Ishikawa (cell line): Measurements from ENCODE around the gene CNTN4.

Experiments
- CEBPB ChIP-seq: IDR thresholded peaks from 2 replicates; pipeline ENCODE4 v1.6.1; 2012
- CREB1 ChIP-seq: IDR thresholded peaks from 2 replicates; pipeline ENCODE4 v1.6.1; 2012; ENCODE audit warnings: low read depth
- EGR1 ChIP-seq: IDR thresholded peaks from 2 replicates; pipeline ENCODE4 v1.6.1; 2012
- EP300 ChIP-seq: IDR thresholded peaks from 2 replicates; pipeline ENCODE4 v1.6.1; 2012; ENCODE audit warnings: borderline replicate concordance
- FOXM1 ChIP-seq: IDR thresholded peaks from 2 replicates; pipeline ENCODE4 v1.6.1; 2012; ENCODE audit warnings: low read depth, borderline replicate concordance
- NFIC ChIP-seq: IDR thresholded peaks from 2 replicates; pipeline ENCODE4 v1.6.1; 2012
- RAD21 ChIP-seq: IDR thresholded peaks from 2 replicates; pipeline ENCODE4 v1.6.1; 2012; ENCODE audit warnings: low read depth
- TAF1 ChIP-seq: IDR thresholded peaks from 2 replicates; pipeline ENCODE4 v1.6.1; 2012; ENCODE audit warnings: low read depth, mild to moderate bottlenecking
- TCF12 ChIP-seq: IDR thresholded peaks from 2 replicates; pipeline ENCODE4 v1.6.1; 2012; ENCODE audit warnings: low read depth
- TEAD4 ChIP-seq: IDR thresholded peaks from 2 replicates; pipeline ENCODE4 v1.6.1; 2012
- YY1 ChIP-seq: IDR thresholded peaks from 2 replicates; pipeline ENCODE4 v1.6.1; 2012; ENCODE audit warnings: low read depth
- ZBTB7A ChIP-seq: IDR thresholded peaks from 2 replicates; pipeline ENCODE4 v1.6.1; 2012; ENCODE audit warnings: low read depth
- TF ChIP-seq, protein P1 (sequence below): IDR thresholded peaks from 2 replicates; pipeline ENCODE4 v1.6.1; 2012
- TF ChIP-seq, protein P2 (sequence below): IDR thresholded peaks from 2 replicates; pipeline ENCODE4 v1.6.1; 2012
- TF ChIP-seq, protein P3 (sequence below): IDR thresholded peaks from 2 replicates; pipeline ENCODE4 v1.6.1; 2012; ENCODE audit warnings: low read depth, mild to moderate bottlenecking

Gene CNTN4

DNA sequence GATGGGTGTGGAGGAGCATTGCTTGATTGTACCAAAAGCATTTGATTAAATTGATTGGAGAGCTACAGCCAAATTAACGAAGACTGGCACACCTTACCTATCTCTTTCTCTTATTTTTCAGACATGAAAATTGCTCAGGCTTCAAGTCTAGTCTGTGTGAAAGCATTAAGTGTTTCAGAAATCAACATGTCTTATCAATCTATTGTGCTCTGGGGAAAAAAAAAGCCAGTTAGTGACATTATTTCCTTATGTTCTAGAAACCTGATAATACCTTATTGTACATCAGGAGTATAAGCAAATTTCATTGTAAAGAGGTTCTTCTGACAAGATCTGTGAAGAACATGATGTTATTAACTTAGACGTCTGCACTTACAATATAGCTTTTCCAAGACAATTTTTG, 546.3 kb downstream of the CNTN4 start:
- TF ChIP-seq, protein P1, sequence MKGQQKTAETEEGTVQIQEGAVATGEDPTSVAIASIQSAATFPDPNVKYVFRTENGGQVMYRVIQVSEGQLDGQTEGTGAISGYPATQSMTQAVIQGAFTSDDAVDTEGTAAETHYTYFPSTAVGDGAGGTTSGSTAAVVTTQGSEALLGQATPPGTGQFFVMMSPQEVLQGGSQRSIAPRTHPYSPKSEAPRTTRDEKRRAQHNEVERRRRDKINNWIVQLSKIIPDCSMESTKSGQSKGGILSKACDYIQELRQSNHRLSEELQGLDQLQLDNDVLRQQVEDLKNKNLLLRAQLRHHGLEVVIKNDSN = no peak
- TF ChIP-seq EP300 (no peak), ZBTB7A (no peak), FOXM1 (no peak), NFIC (no peak), CEBPB (no peak), CREB1 (no peak), TCF12 (no peak)
- TF ChIP-seq, protein P2, sequence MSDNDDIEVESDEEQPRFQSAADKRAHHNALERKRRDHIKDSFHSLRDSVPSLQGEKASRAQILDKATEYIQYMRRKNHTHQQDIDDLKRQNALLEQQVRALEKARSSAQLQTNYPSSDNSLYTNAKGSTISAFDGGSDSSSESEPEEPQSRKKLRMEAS = no peak

DNA sequence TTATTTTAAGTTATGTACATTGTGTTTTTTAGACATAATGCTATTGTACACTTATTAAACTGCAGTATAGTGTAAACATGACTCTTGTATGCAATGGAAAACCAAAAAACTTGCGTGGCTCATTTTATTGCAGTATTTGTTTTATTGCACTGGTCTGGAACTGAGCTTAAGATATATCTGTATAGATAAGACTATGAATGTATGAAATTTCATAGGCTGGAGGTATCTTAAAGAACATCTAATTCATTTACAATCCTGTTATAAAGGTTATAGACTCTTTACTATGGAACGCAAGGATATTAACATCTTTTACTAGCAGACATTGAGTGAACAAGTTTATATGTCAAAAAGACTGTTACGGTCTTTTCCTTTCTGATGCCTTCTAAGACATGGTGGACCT, 552.1 kb downstream of the CNTN4 start:
- no peak for TF ChIP-seq FOXM1
- TF ChIP-seq CEBPB = no peak
- no peak for TF ChIP-seq TCF12
- TF ChIP-seq, protein P1 = no peak
- TF ChIP-seq CREB1 = no peak
- TF ChIP-seq TEAD4 = no peak
- TF ChIP-seq NFIC = no peak
- TF ChIP-seq, protein P3, sequence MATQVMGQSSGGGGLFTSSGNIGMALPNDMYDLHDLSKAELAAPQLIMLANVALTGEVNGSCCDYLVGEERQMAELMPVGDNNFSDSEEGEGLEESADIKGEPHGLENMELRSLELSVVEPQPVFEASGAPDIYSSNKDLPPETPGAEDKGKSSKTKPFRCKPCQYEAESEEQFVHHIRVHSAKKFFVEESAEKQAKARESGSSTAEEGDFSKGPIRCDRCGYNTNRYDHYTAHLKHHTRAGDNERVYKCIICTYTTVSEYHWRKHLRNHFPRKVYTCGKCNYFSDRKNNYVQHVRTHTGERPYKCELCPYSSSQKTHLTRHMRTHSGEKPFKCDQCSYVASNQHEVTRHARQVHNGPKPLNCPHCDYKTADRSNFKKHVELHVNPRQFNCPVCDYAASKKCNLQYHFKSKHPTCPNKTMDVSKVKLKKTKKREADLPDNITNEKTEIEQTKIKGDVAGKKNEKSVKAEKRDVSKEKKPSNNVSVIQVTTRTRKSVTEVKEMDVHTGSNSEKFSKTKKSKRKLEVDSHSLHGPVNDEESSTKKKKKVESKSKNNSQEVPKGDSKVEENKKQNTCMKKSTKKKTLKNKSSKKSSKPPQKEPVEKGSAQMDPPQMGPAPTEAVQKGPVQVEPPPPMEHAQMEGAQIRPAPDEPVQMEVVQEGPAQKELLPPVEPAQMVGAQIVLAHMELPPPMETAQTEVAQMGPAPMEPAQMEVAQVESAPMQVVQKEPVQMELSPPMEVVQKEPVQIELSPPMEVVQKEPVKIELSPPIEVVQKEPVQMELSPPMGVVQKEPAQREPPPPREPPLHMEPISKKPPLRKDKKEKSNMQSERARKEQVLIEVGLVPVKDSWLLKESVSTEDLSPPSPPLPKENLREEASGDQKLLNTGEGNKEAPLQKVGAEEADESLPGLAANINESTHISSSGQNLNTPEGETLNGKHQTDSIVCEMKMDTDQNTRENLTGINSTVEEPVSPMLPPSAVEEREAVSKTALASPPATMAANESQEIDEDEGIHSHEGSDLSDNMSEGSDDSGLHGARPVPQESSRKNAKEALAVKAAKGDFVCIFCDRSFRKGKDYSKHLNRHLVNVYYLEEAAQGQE = no peak
- TF ChIP-seq RAD21 = no peak
- TF ChIP-seq ZBTB7A = no peak
- TF ChIP-seq, protein P2 = no peak
- TF ChIP-seq EP300 = no peak
- no peak for TF ChIP-seq TAF1
- TF ChIP-seq EGR1 = no peak

DNA sequence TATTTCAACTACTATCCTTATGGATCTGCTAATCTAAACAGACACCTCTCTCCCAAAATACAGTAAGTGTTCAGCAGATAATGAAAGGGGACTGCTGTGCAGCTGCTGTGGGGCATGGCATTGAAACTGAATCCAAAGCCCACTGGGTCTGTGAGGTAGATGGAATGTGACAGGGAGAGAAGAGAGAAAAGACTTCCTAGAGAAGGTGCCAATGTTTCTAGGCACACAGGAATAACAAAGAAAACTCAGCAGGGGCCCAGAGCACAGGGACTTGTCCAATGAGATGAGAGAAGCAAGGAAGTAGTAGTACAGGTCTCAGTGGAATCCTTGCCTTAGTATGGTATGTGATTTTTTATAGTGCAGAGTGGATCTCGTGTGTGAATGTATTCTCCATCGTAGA, 553.7 kb downstream of the CNTN4 start:
- TF ChIP-seq, protein P2 = no peak
- TF ChIP-seq TAF1 (no peak), ZBTB7A (no peak), CREB1 (no peak), TCF12 (no peak), CEBPB (no peak), RAD21 (no peak), FOXM1 (no peak), TEAD4 (no peak), EGR1 (no peak), EP300 (no peak), YY1 (no peak), NFIC (no peak)
- TF ChIP-seq, protein P1 = no peak
- TF ChIP-seq, protein P3 = no peak

DNA sequence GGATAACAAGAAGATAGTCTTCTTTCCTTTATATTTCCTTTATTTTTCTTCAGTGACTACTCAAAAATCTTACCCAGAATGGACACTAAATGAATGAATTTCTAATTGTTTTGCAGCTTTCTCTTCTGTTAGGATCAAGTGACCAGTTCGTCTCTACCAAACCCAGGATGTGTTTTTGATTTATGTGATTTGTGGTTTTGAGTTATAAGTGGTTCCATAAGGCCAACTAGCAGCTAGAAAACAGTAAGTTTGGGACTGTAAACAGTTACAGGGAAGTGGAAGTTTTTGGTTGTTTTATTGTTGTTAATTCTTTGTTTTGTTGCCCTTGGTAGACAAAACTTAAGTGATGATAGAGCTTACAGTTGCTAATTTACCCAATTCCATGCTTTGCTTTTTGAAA, 555.0 kb downstream of the CNTN4 start:
- no peak for TF ChIP-seq TEAD4
- no peak for TF ChIP-seq NFIC
- TF ChIP-seq, protein P1 = no peak
- no peak for TF ChIP-seq EGR1
- TF ChIP-seq CREB1 = no peak
- no peak for TF ChIP-seq YY1
- TF ChIP-seq, protein P2 = no peak
- no peak for TF ChIP-seq TAF1
- TF ChIP-seq, protein P3 = no peak
- TF ChIP-seq FOXM1 = no peak
- TF ChIP-seq RAD21 = no peak
- no peak for TF ChIP-seq CEBPB
- TF ChIP-seq ZBTB7A = no peak
- TF ChIP-seq TCF12 = no peak
- TF ChIP-seq EP300 = no peak
